NB4 (cell line): Measurements from ENCODE around the gene TTC22.

ENCODE experiments used
- POLR2A ChIP-seq: IDR thresholded peaks from 2 replicates; pipeline ENCODE4 v1.6.1; 2011; ENCODE audit warnings: mild to moderate bottlenecking; ENCODE audit not compliant: insufficient read length; ENCODE audit errors: extremely low read depth
- TF ChIP-seq, protein P1 (sequence below): IDR thresholded peaks from one replicate; pipeline ENCODE4 v1.5.1; 2012; ENCODE audit warnings: low read depth, low read length
- TF ChIP-seq, protein P2 (sequence below): IDR thresholded peaks from 2 replicates; pipeline ENCODE4 v1.6.1; 2011; ENCODE audit warnings: low read depth, low read length

GRCh38 chr1:54781023-54781723, 19.9 kb downstream of the TTC22 start:
- TF ChIP-seq POLR2A: no peak
- TF ChIP-seq, protein P1, sequence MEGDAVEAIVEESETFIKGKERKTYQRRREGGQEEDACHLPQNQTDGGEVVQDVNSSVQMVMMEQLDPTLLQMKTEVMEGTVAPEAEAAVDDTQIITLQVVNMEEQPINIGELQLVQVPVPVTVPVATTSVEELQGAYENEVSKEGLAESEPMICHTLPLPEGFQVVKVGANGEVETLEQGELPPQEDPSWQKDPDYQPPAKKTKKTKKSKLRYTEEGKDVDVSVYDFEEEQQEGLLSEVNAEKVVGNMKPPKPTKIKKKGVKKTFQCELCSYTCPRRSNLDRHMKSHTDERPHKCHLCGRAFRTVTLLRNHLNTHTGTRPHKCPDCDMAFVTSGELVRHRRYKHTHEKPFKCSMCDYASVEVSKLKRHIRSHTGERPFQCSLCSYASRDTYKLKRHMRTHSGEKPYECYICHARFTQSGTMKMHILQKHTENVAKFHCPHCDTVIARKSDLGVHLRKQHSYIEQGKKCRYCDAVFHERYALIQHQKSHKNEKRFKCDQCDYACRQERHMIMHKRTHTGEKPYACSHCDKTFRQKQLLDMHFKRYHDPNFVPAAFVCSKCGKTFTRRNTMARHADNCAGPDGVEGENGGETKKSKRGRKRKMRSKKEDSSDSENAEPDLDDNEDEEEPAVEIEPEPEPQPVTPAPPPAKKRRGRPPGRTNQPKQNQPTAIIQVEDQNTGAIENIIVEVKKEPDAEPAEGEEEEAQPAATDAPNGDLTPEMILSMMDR: no peak
- TF ChIP-seq, protein P2, sequence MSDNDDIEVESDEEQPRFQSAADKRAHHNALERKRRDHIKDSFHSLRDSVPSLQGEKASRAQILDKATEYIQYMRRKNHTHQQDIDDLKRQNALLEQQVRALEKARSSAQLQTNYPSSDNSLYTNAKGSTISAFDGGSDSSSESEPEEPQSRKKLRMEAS: no peak
